Activated CD4-positive, CD25-positive, alpha-beta regulatory T cell treated with anti-CD3 and anti-CD28 coated beads, Interleukin-2, amount 50 U/mL, for 72 hours (primary cell): Measurements from ENCODE around the gene ADGRF4.
"Not testable (repeated sequence)": the region's sequence is repeated elsewhere in the genome, so short reads cannot be mapped to it uniquely, and the experiment has no call there.

Experiments used
- DNase-seq: peaks from one replicate; pipeline ENCODE4 v3.0.0; 2021

The ADGRF4 gene

DNA sequence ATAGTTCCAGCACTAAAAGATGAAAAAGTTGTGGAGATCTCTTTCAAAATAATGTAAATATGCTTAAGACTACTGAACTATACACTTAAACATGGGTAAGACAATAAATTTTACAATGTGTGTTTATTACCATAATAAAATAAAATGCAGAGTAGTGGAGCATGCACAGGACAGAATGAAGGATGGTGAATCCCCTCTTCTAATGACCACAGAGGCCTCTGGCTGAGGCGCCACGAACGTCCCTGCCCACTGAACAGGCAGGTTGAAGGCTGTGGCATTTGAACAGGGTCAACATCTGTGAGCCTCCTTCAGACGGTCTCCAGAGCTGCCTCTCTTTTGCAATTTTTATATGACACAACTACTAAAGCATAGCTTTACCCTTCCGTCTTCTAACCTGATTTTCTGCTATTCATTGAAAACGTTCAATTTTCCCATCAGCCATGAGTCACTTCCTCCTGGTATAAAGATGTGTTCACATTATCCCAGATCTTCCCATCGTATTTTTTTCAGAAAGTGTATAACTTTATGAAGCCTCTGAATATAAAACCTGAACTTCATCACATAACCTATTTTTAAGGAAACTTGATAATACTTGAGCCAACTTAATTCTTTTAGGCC lies 37.8 kb downstream of the ADGRF4 start:
- no peak for DNase-seq

- no peak for DNase-seq
Measured at GRCh38 chr6:47737406-47737805, 39.0 kb downstream of the ADGRF4 start.

GRCh38 chr6:47740714-47741113 lies 42.3 kb downstream of the ADGRF4 start:
- DNase-seq = no peak

GRCh38 chr6:47741807-47742206 lies 43.4 kb downstream of the ADGRF4 start:
- DNase-seq = no peak

GRCh38 chr6:47743744-47744143 lies 45.4 kb downstream of the ADGRF4 start:
- DNase-seq = no peak

DNA sequence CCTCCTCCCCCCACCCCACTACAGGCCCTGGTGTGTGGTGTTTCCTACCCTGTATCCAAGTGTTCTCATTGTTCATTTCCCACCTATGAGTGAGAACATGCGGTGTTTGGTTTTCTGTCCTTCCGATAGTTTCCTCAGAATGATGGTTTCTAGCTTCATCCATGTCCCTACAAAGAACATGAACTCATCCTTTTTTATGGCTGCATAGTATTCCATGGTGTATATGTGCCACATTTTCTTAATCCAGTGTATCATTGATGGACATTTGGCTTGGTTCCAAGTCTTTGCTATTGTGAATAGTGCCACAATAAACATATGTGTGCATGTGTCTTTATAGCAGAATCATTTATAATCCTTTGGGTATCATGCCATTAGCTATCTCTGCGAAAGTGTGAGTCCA lies 46.9 kb downstream of the ADGRF4 start:
- not testable (repeated sequence) for DNase-seq

DNA sequence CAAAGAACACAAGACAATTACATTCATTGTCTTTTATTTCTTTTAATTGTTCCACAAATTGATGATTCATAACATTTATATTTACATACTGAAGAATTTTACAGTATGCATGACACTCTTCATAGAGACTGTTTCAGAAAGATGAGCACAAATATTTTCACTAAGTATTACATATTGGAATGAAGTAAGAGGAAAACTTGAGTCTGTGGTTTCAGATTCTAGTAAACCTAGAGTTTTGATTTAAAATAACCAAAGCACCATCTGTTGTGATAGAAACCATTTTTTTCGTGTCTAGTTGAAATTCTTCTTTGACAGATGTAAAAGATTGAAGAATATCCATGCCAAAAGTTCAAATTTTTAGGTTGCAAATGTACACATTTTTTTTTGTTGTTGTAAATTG lies 51.4 kb downstream of the ADGRF4 start:
- no peak for DNase-seq

DNA sequence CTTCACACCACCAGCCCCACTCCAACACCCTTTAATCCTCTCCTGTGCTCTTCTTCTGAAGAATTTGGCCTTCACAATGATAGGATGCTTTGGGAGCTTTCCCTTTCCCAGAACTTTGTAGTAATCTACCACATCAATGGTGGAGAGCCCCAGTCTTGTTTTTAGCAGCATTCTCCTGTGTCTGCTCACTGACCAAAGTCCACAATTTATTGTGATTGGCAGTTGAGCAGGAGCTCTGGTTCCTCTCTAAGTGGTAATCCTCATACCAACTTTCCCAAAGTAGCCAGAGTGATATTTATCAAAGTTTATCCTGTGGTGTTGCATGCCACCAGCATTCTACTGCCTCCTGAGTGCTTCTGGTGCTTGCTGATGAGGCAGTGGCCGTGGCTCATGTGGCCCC lies 54.4 kb downstream of the ADGRF4 start:
- DNase-seq = no peak

- no peak for DNase-seq
Measured at GRCh38 chr6:47759364-47759763, 61.0 kb downstream of the ADGRF4 start.

DNA sequence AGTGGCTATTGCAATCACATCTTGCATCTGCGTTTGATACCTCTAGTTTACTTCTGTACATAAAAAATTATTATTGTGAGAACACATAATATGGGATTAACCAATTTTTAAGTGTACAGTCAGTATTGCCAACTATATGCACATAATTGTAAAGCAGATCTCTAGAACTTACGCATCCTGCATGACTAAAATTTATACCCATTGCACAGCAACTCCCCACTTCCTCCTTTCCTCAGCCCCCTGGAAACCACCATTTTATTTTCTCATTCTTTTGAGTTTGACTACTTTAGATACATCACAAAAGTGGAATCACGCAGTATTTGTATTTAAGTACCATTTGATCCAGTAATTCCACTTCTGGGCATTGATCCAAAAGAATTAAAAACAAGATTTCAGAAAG lies 64.1 kb downstream of the ADGRF4 start:
- DNase-seq = no peak

- DNase-seq = no peak
Measured at GRCh38 chr6:47766445-47766844, 68.1 kb downstream of the ADGRF4 start.

DNA sequence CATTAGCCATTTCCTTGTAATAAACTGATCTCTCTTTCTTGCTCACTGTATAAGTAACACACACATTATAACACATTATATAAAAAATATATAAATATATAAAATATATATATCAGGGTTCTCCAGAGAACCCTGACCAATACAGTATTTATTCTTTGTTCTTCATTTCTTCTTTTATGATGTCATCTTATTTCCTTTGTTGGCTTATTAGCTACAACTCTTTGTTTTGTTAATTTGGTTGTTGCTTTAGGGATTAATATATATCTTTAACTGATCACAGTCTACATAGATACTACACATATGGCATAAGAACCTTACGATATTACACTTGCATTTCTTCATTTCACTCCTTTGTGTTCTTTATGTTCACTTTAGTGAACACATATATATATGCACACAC lies 68.7 kb downstream of the ADGRF4 start:
- DNase-seq = no peak

DNA sequence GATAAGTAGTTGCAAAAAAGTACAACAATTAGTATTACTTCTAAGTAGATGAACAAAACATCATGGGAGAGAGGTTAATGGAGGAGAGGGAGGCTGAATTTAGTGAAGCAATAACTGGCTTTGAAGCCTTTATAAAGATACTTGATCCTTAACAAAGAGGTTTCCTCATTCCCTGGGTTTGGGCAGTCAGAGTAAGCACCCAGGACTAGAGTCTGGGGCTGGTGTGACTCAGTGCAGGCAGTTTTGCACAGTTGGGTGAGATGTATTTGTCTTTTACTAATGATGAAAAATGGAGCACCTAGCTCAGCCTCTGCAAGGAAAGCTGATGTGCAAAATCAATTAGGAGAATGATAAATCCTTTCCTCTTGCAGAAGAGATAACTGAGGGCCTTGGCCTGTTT lies 71.6 kb downstream of the ADGRF4 start:
- DNase-seq = no peak
